ENCODE measurements around the gene AATF. TPM values are rescaled to one million over a fixed set of nuclear protein-coding genes. Genes with fewer than 3 reads are reported as not detected.

The AATF gene
- total and polyA plus RNA-seq, 2 of the 8 experiments (the other 6 are each of a cell fraction or from before 2014, with no cell fraction given): 20.1 to 62.8 TPM

GRCh38 chr17:37017404-37017803 is 68.7 kb downstream of the AATF start:
- Histone ChIP-seq H3K9ac (replicated peaks in 1 of 4; ENCODE audit: extremely low read depth in 1 of 4, low read depth in 3 of 4, low read length in 3 of 4) (no peak overlapping the region; a peak in 1 of 7 replicates), H3K27me3 (replicated peaks in 1 of 4; ENCODE audit: control insufficient read depth in 3 of 4, extremely low read depth in 1 of 4, insufficient read depth in 3 of 4, low read length in 3 of 4) (no peaks in the 10 kb centered on the region), H3K4ac (replicated peaks; ENCODE audit: insufficient read length, low read depth, low read length) (no peak overlapping the region), H2BK20ac (ENCODE audit: low read length) (no peak overlapping the region), H4K91ac (replicated peaks; ENCODE audit: insufficient read length, low read length) (no peak overlapping the region), H2BK15ac (ENCODE audit: low read length) (no peak overlapping the region), H2BK12ac (ENCODE audit: low read depth, low read length) (no peak overlapping the region), H3K79me1 (ENCODE audit: low read depth, low read length) (0 out of 2 replicates have a peak, but pooled peaks cover 2% of the 10 kb centered on the region), H2BK120ac (replicated peaks; ENCODE audit: low read depth, low read length) (no peak overlapping the region), H2AK5ac (ENCODE audit: low read depth, low read length) (no peak overlapping the region), H3K36me3 (ENCODE audit: control insufficient read depth in 2 of 4, insufficient read depth in 4 of 4, low read length in 3 of 4) (peaks cover 0 to 3% (median 0%) of the 10 kb centered on the region in 4 experiments; a peak in 1 of 8 replicates), H3K4me3 (ENCODE audit: extremely low read depth in 1 of 4, insufficient read depth in 2 of 4, low read depth in 3 of 4, low read length in 4 of 4) (no peak overlapping the region), H4K5ac (ENCODE audit: insufficient read length, low read depth, low read length) (no peak overlapping the region), H2AFZ (ENCODE audit: low read length) (no peak overlapping the region), H3K56ac (replicated peaks; ENCODE audit: insufficient read length, low read depth, low read length) (no peak overlapping the region), H3K4me1 (replicated peaks in 1 of 4; ENCODE audit: control insufficient read depth in 3 of 4, insufficient read depth in 4 of 4, low read length in 3 of 4) (peaks cover 0 to 2% (median under 1%) of the 10 kb centered on the region in 4 experiments; a peak in 5 of 7 replicates), H3K27ac (ENCODE audit: low read depth, low read length) (no peak overlapping the region), H3K23me2 (ENCODE audit: low read depth, low read length) (no peaks in the 10 kb centered on the region), H3K23ac (ENCODE audit: insufficient read length) (no peak overlapping the region), H4K8ac (ENCODE audit: extremely low read depth, insufficient read depth, low read length) (no peak overlapping the region), H3K79me2 (ENCODE audit: control insufficient read depth in 1 of 2, insufficient read depth in 2 of 2, low read length in 2 of 2) (0 out of 4 replicates have a peak, but pooled peaks cover 0 to 2% of the 10 kb centered on the region in 2 experiments), H4K20me1 (replicated peaks in 1 of 2; ENCODE audit: control insufficient read depth in 1 of 2, insufficient read depth in 2 of 2, low read length in 2 of 2) (peaks cover 0 to 4% of the 10 kb centered on the region in 2 experiments), H3K9me3 (ENCODE audit: insufficient read depth in 2 of 2, low read depth in 1 of 2, low read length in 1 of 2) (no peaks in the 10 kb centered on the region), H3K14ac (ENCODE audit: insufficient read length) (no peak overlapping the region), H3K18ac (ENCODE audit: extremely low read depth, low read length) (no peak overlapping the region), H3K4me2 (ENCODE audit: insufficient read depth in 1 of 2, low read depth in 2 of 2, low read length in 2 of 2) (no peak overlapping the region), H2BK5ac (ENCODE audit: low read depth, low read length) (no peak overlapping the region)
- ChIA-PET CTCF (ENCODE audit: partially characterized antibody) (interaction anchor here (1.1 to 2.5 kb wide), 4 partner anchors 30 to 389 kb away, joined by 4 to 11 read pairs (median 6); no protein-coding TSS in a partner anchor), POLR2A (ENCODE audit: partially characterized antibody) (interaction anchor here (0.8 kb wide), 1 partner anchor 17 kb away, joined by 3 read pairs; no protein-coding TSS in a partner anchor)
- WGBS, 2 experiments (ENCODE audit: extremely low coverage in 1 of 2, insufficient coverage in 1 of 2, insufficient read length in 1 of 2, insufficient replicate concordance in 2 of 2, low coverage in 1 of 2, low lambda C conversion rate in 2 of 2, missing lambda C conversion rate in 1 of 2): 88% methylated on average over 1 of the region's 1 CpG; no CpG with 5 or more reads in 1 of the 2 experiments
- DNase-seq (ENCODE audit: low read depth in 1 of 2, low spot score in 2 of 2) (no peak), FAIRE-seq (no peak)
- TF ChIP-seq ASH2L (IDR thresholded peaks at IDR 0.05; ENCODE audit: low read length): no peak
- no peak for TF ChIP-seq ZNF274 (IDR thresholded peaks at IDR 0.05; ENCODE audit: borderline replicate concordance, extremely low read depth, low read length)
- TF ChIP-seq CHD2 (IDR thresholded peaks at IDR 0.05; ENCODE audit: low read length): no peak
- no peak for TF ChIP-seq SIN3A (conservative IDR thresholded peaks at IDR 0.05 in 1 of 2, IDR thresholded peaks at IDR 0.05 in 1 of 2; ENCODE audit: low read depth in 1 of 2, low read length in 2 of 2)
- no peak for TF ChIP-seq CREB1 (IDR thresholded peaks at IDR 0.05)
- TF ChIP-seq NANOG (IDR thresholded peaks at IDR 0.05; ENCODE audit: insufficient read depth, low read depth, low read length, poor library complexity, severe bottlenecking): no peak
- no peak for TF ChIP-seq SP4 (IDR thresholded peaks at IDR 0.05; ENCODE audit: low read length)

All from H1 (cell line).